GM21515 (cell line): ENCODE data around the gene FBXW12.

Experiments used
- ATAC-seq: cut with Tn5 transposase; IDR thresholded peaks from one replicate; pipeline ENCODE4 v1.9.1; 2021; ENCODE audit not compliant: unreplicated experiment

FBXW12 gene

GRCh38 chr3:48419149-48419548, 47.1 kb downstream of the FBXW12 start:
- no peak for ATAC-seq

GRCh38 chr3:48419597-48419996, 47.6 kb downstream of the FBXW12 start:
- ATAC-seq: no peak

- ATAC-seq: no peak
These were observed 48.5 kb downstream of the FBXW12 start for GRCh38 chr3:48420561-48420960.

- no peak for ATAC-seq
These were observed 50.3 kb downstream of the FBXW12 start for GRCh38 chr3:48422272-48422671.

- no peak for ATAC-seq
These were observed 50.7 kb downstream of the FBXW12 start for GRCh38 chr3:48422681-48423080.

GRCh38 chr3:48423241-48423882, 51.3 kb downstream of the FBXW12 start:
- no peak for ATAC-seq

GRCh38 chr3:48423883-48424695, 52.1 kb downstream of the FBXW12 start:
- ATAC-seq: no peak

GRCh38 chr3:48425281-48425812, 53.3 kb downstream of the FBXW12 start:
- no peak for ATAC-seq

GRCh38 chr3:48426401-48426909, 54.4 kb downstream of the FBXW12 start:
- no peak for ATAC-seq

GRCh38 chr3:48426944-48427629, 55.1 kb downstream of the FBXW12 start:
- ATAC-seq: no peak

GRCh38 chr3:48427630-48427962, 55.6 kb downstream of the FBXW12 start:
- no peak for ATAC-seq

- ATAC-seq: no peak
These were observed 56.1 kb downstream of the FBXW12 start for GRCh38 chr3:48428088-48428571.

- peak; percentile 32 for ATAC-seq
These were observed 56.7 kb downstream of the FBXW12 start for GRCh38 chr3:48428572-48429316.

GRCh38 chr3:48429317-48429959, 57.4 kb downstream of the FBXW12 start:
- peak; percentile 31 for ATAC-seq

GRCh38 chr3:48429960-48430707, 58.1 kb downstream of the FBXW12 start, which contains the start of gene PLXNB1:
Gene PLXNB1, minus strand, starts transcription at chr3:48430086. Its CDS starts 5,475 bp downstream, at chr3:48424611.
- no peak for ATAC-seq

GRCh38 chr3:48430708-48431101, 58.7 kb downstream of the FBXW12 start:
- no peak for ATAC-seq

GRCh38 chr3:48431224-48432029, 59.4 kb downstream of the FBXW12 start:
- no peak for ATAC-seq
